Lower leg skin (tissue), 3 donors: ENCODE results near the gene TSC2.

ENCODE experiments used
- CTCF ChIP-seq, 3 donors: fragments of 450-650 bp; IDR thresholded peaks; one replicate each; pipeline ENCODE4 v1.5.1; 2016; ENCODE audit warnings: antibody characterized with exemption in 3 of 3, mild to moderate bottlenecking in 3 of 3, moderate library complexity in 2 of 3
- POLR2A ChIP-seq, 2 donors: fragments of 450-650 bp; IDR thresholded peaks; one replicate each; pipeline ENCODE4 v1.6.1; 2016 to 2017; ENCODE audit warnings: antibody characterized with exemption in 2 of 2, mild to moderate bottlenecking in 1 of 2, moderate library complexity in 1 of 2

GRCh38 chr16:2115591-2115973, 67.8 kb downstream of the TSC2 start:
- TF ChIP-seq CTCF (IDR thresholded peaks at IDR 0.05) (no peak), POLR2A (IDR thresholded peaks at IDR 0.05) (no peak)
